ENCODE results near the gene SORBS1. TPM values are rescaled to one million over a fixed set of nuclear protein-coding genes. Genes with fewer than 3 reads are reported as not detected.

SORBS1 gene
- total RNA-seq, 4 donors from 2014 or later, result 120 to 1,051 (median 449) TPM

DNA sequence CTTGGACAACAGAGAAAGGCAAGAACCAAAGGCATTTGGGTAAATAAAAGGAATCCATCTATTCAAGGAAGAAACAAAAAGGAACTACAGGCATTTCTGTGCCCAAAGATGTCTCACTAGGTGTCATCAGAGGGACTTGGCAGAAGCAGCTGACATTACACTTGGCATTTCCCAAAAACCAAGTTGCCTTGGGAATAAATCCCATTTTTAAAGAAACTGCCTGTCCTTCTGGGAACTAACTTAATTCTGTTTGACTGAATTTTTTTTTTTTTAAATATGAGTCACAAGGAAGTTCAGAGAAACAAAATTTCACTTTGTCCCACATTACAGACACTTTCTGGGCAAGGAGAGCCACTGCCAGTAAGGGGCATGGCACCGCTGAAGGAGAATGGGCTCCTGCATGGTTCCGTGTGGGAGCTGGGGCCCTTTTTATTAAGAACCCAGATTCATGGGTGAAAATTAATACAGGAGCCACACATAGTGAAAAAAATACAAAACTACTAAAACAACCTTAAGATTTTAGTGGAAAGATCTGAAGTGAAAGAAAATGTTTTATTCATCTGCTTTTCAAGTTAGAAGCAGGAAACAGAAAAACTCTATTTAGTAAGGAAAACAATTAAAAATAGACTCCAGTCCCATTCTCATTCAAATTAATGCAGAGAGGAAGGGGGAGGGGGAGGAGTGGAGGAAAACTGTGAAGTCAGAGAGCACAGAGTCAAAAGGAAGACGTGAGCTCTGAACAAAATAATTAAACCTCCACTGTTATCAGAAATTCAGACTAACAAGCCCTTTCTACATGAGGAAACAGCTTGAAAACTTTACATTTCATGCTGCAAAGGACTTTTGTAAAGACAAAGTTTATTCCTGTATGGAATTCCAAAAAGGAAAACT, 151.9 kb downstream of the SORBS1 start:
- ATAC-seq (ENCODE audit: low FRiP score) (peak; percentile 64), DNase-seq (ENCODE audit: low spot score) (no peak)
- TF ChIP-seq, protein P1, sequence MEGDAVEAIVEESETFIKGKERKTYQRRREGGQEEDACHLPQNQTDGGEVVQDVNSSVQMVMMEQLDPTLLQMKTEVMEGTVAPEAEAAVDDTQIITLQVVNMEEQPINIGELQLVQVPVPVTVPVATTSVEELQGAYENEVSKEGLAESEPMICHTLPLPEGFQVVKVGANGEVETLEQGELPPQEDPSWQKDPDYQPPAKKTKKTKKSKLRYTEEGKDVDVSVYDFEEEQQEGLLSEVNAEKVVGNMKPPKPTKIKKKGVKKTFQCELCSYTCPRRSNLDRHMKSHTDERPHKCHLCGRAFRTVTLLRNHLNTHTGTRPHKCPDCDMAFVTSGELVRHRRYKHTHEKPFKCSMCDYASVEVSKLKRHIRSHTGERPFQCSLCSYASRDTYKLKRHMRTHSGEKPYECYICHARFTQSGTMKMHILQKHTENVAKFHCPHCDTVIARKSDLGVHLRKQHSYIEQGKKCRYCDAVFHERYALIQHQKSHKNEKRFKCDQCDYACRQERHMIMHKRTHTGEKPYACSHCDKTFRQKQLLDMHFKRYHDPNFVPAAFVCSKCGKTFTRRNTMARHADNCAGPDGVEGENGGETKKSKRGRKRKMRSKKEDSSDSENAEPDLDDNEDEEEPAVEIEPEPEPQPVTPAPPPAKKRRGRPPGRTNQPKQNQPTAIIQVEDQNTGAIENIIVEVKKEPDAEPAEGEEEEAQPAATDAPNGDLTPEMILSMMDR (IDR thresholded peaks at IDR 0.05), result no peak

DNA sequence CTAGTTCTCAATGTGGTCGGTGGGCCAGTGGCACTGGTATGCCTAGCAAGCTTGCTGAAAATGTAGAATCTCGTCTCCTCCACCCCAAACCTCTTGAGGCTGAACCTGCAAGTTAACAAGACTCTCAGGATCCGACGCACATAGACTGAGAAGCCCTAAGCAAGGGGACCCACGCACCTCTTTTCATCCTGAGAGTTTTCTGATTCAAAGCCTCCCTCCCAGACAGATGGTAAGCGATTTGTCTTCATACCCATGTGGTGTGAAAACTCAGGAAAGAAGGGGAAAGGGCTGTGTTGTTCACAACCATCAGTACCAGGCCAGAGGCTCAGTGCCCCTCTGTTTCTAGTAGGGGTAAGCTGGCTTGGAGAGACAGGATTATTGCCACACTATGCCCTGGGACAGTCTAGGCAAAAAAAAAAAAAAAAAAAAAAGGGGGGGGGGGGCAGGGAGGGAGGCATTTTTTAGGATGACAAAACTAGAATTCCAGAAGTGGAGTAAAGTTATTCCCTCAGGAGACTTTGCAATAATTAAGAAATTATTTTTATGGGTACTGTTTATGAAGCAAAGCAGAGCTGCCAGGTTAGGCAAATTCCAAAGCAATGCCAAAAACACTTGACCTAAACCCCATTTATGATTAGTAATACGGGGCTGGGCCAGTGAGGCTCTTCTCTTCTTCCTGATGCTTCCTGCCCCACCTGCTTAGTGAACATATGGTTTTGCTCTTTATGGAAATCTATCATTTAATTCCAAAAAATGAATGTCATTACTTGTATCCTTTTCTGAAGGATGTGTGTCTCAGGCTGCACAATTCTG, 152.8 kb downstream of the SORBS1 start:
- DNase-seq (ENCODE audit: low spot score) (no peak), ATAC-seq (ENCODE audit: low FRiP score) (peak; percentile 84)
- TF ChIP-seq, protein P1 (IDR thresholded peaks at IDR 0.05), result no peak

DNA sequence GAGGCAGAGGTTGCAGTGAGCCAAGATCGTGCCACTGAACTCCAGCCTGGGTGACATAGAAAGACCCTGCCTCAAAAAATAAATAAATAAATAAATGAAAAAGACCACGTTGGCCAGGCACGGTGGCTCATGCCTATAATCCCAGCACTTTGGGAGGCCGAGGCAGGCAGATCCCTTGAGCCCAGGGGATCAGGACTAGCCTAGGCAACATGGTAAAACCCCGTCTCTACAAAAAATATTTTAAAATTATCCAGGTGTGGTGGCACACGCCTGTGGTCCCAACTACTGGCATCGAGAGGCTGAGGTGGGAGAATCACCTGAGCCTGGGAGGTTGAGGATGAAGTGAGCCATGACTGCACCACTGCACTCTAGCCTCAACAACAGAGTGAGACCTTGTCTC, 153.6 kb downstream of the SORBS1 start:
- DNase-seq (ENCODE audit: low spot score) (no peak), ATAC-seq (ENCODE audit: low FRiP score) (no peak)
- TF ChIP-seq, protein P1 (IDR thresholded peaks at IDR 0.05), result no peak

DNA sequence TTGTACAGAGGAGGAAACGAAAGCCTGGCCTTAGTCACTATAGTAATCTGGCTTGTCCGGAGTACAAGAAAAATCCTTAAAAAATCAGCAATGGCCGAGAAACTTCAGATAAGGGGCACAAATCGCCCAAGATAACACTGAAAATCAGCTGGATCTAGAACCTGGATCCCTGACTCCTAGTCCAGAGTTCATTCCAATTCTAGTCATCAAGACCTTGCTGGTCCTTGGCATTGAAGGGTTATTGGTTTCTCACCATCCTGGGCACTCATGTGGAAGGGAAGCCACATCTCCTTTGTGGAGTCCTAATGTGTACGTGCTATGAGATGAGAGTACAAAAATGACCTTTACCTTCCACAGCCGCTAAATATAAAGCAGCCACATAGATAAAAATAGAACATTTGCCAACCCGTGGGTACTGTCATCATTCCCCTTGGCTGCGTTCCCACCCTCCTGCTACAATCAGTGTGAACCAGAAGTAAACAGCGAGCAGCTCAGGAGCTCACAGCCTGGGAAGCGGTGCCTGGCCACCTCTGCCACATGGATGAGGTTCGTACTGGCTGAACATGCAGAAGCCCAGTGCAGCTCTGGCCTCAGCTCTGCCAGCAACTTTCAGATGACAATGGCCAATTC, 154.4 kb downstream of the SORBS1 start:
- TF ChIP-seq, protein P1 (IDR thresholded peaks at IDR 0.05), result no peak
- ATAC-seq (ENCODE audit: low FRiP score) (no peak), DNase-seq (ENCODE audit: low spot score) (no peak)

DNA sequence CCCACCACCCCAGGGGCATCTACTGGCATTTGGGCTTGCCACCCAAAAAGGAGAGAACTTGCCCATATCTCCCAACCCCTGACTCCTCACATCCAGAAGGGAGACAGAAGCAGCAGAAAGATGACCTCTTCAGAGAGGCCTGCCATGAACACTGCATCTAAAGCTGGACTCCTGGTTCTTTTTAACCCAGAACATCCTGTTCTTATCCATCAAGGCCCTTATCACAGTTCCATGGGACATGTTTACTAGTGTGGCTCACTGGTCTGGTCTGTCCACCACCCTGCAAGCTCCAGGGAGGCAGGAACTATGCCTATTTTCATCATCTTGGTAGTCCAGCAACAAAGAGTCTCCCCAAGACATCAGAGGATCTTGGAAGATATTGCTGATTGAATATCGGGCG, 155.5 kb downstream of the SORBS1 start:
- ATAC-seq (ENCODE audit: low FRiP score), result no peak
- TF ChIP-seq, protein P1 (IDR thresholded peaks at IDR 0.05), result no peak

DNA sequence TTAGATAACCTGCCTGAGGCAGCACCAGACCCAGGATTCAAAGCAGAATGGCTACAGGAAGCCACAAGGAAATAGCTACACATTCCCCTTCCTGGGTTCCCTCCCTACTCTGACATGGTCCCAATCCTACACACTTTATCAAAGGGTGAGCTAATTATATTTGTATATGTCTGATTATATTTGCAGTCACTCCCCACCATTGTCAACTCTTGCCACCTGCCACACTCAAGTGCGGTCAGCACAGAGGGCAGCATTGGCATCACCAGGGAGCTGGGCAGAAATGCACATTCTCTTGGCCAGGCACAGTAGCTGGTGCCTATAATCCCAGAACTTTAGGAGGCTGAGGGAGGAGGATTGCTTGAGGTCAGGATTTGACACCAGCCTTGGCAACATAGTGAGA, 156.3 kb downstream of the SORBS1 start:
- TF ChIP-seq, protein P1 (IDR thresholded peaks at IDR 0.05), result no peak
- DNase-seq (ENCODE audit: low spot score) (no peak), ATAC-seq (ENCODE audit: low FRiP score) (no peak)

More for the DNA sequence above, 155.5 kb downstream of the SORBS1 start:
- DNase-seq (ENCODE audit: low spot score), result no peak

All from omental fat pad (tissue), 4 donors.